IMR-90 (cell line): ENCODE results near the gene JCAD. TPM values are rescaled to one million over a fixed set of nuclear protein-coding genes. Genes with fewer than 3 reads are reported as not detected.

Source experiments
- ATAC-seq: fragments of 200-7000 bp; cut with Tn5 transposase; 2 replicates; pipeline ENCODE4 v1.9.1; 2020; ENCODE audit warnings: low read depth, mild to moderate bottlenecking, moderate library complexity
- BruUV-seq: library from RNA; stranded (reverse); fragments of 400-500 nt; replicated peaks from 2 replicates; lab custom pipeline; 2021; lab: Mats Ljungman, UMichigan
- CTCF ChIA-PET: fragments of 300-600 bp; formaldehyde crosslinking; extraction: SDS; loops from one replicate; lab custom pipeline; 2021; ENCODE audit warnings: antibody characterized with exemption; lab: Yijun Ruan, JAX
- POLR2A ChIA-PET: fragments of 300-600 bp; sonication (Branson Sonifier 250); formaldehyde crosslinking; loops from one replicate; lab custom pipeline; 2022; ENCODE audit warnings: antibody characterized with exemption; ENCODE audit not compliant: unreplicated experiment; lab: Charles Lee
- DNase-seq: peaks from one replicate; pipeline ENCODE4 v3.0.0; 2013
- H2AFZ ChIP-seq: replicated peaks from 2 replicates; pipeline ENCODE3; 2013; ENCODE audit warnings: low read length, mild to moderate bottlenecking; ENCODE audit not compliant: poor library complexity
- H2AK5ac ChIP-seq: 2 replicates; pipeline ENCODE4 v1.6.1; 2013; ENCODE audit warnings: low read depth, low read length, inconsistent platforms
- H2AK9ac ChIP-seq: replicated peaks from 2 replicates; pipeline ENCODE3; 2013; ENCODE audit warnings: mild to moderate bottlenecking, low read depth, low read length, moderate library complexity; ENCODE audit not compliant: poor library complexity
- H2BK120ac ChIP-seq: 2 replicates; pipeline ENCODE4 v1.6.1; 2013; ENCODE audit warnings: low read depth, low read length, inconsistent platforms
- H2BK15ac ChIP-seq: 3 replicates; pipeline ENCODE4 v1.6.1; 2013; ENCODE audit warnings: low read depth, low read length, inconsistent platforms
- H2BK20ac ChIP-seq: 2 replicates; pipeline ENCODE4 v1.6.1; 2013; ENCODE audit warnings: low read depth, mild to moderate bottlenecking, inconsistent platforms, low read length, moderate library complexity
- H2BK5ac ChIP-seq: 2 replicates; pipeline ENCODE4 v1.6.1; 2013; ENCODE audit warnings: mild to moderate bottlenecking, low read depth, low read length, inconsistent platforms; ENCODE audit not compliant: poor library complexity, severe bottlenecking
- H3K14ac ChIP-seq: replicated peaks from 2 replicates; pipeline ENCODE4 v1.6.1; 2013; ENCODE audit warnings: low read depth, low read length, inconsistent platforms
- H3K18ac ChIP-seq: 2 replicates; pipeline ENCODE4 v1.6.1; 2013; ENCODE audit warnings: low read depth, low read length, control low read depth
- H3K23ac ChIP-seq: 2 replicates; pipeline ENCODE4 v1.6.1; 2013; ENCODE audit warnings: low read depth, low read length, inconsistent platforms
- H3K27ac ChIP-seq: 2 replicates; pipeline ENCODE4 v1.5.1; 2013; ENCODE audit warnings: mild to moderate bottlenecking, control low read depth, low read length; ENCODE audit not compliant: insufficient read depth
- H3K27me3 ChIP-seq: 2 replicates; pipeline ENCODE4 v1.6.1; 2013; ENCODE audit warnings: low read length; ENCODE audit not compliant: control insufficient read depth, insufficient read depth
- H3K36me3 ChIP-seq: 2 replicates; pipeline ENCODE4 v1.6.1; 2013; ENCODE audit warnings: low read length, mixed read lengths; ENCODE audit not compliant: control insufficient read depth, insufficient read depth
- H3K4ac ChIP-seq: 2 replicates; pipeline ENCODE4 v1.6.1; 2013; ENCODE audit warnings: low read depth, low read length, inconsistent platforms
- H3K4me1 ChIP-seq: 2 replicates; pipeline ENCODE4 v1.6.1; 2013; ENCODE audit warnings: low read length, mixed read lengths; ENCODE audit not compliant: control insufficient read depth, insufficient read depth
- H3K4me2 ChIP-seq: 2 replicates; pipeline ENCODE4 v1.6.1; 2013; ENCODE audit warnings: low read depth, mild to moderate bottlenecking, control low read depth, low read length, moderate library complexity
- H3K4me3 ChIP-seq: 2 replicates; pipeline ENCODE4 v1.5.1; 2013; ENCODE audit warnings: low read depth, mild to moderate bottlenecking, control low read depth, low read length, moderate library complexity; ENCODE audit not compliant: insufficient read depth
- H3K56ac ChIP-seq: 2 replicates; pipeline ENCODE4 v1.6.1; 2013; ENCODE audit warnings: low read length, inconsistent platforms; ENCODE audit not compliant: insufficient read depth; ENCODE audit errors: extremely low read depth
- H3K79me1 ChIP-seq, 2 experiments: 2 replicates each; pipeline ENCODE4 v1.6.1; 2013; ENCODE audit warnings: low read length in 2 of 2, inconsistent platforms in 1 of 2, low read depth in 1 of 2
- H3K9ac ChIP-seq: 2 replicates; pipeline ENCODE4 v1.6.1; 2013; ENCODE audit warnings: low read depth, low read length, control low read depth
- H3K9me1 ChIP-seq: 2 replicates; pipeline ENCODE4 v1.6.1; 2013; ENCODE audit warnings: low read length, inconsistent platforms; ENCODE audit not compliant: insufficient read depth
- H3K9me3 ChIP-seq: 2 replicates; pipeline ENCODE4 v1.6.1; 2013; ENCODE audit warnings: low read length; ENCODE audit not compliant: control insufficient read depth, insufficient read depth
- H4K20me1 ChIP-seq: 2 replicates; pipeline ENCODE4 v1.6.1; 2013; ENCODE audit warnings: low read length, inconsistent platforms; ENCODE audit not compliant: insufficient read depth
- H4K5ac ChIP-seq: 2 replicates; pipeline ENCODE4 v1.6.1; 2013; ENCODE audit warnings: mild to moderate bottlenecking, low read depth, low read length, control low read depth
- H4K8ac ChIP-seq, 2 experiments: 2 replicates each; pipeline ENCODE4 v1.6.1; 2013; ENCODE audit warnings: low read depth in 2 of 2, low read length in 2 of 2, control low read depth in 1 of 2, inconsistent platforms in 1 of 2
- H4K91ac ChIP-seq: 2 replicates; pipeline ENCODE4 v1.6.1; 2013; ENCODE audit warnings: low read depth, low read length, inconsistent platforms; ENCODE audit not compliant: insufficient read depth
- CHD1 ChIP-seq: IDR thresholded peaks from 2 replicates; pipeline ENCODE4 v1.6.1; 2012; ENCODE audit warnings: low read depth, low read length, improper control_type of control experiment
- CTCF ChIP-seq: conservative IDR thresholded peaks from 2 replicates; pipeline ENCODE4 v1.5.1; 2012; ENCODE audit warnings: mild to moderate bottlenecking, low read depth, low read length, improper control_type of control experiment
- ELK1 ChIP-seq: fragments of 150-350 bp; IDR thresholded peaks from 2 replicates; pipeline ENCODE4 v1.6.1; 2016; ENCODE audit warnings: low read depth, mild to moderate bottlenecking, low read length, moderate library complexity, borderline replicate concordance
- MAFK ChIP-seq: IDR thresholded peaks from 2 replicates; pipeline ENCODE4 v1.6.1; 2012; ENCODE audit warnings: low read depth, low read length, improper control_type of control experiment
- MAZ ChIP-seq: IDR thresholded peaks from 2 replicates; pipeline ENCODE4 v1.6.1; 2012; ENCODE audit warnings: low read depth, mild to moderate bottlenecking, low read length, improper control_type of control experiment, moderate library complexity, borderline replicate concordance
- MXI1 ChIP-seq: IDR thresholded peaks from 2 replicates; pipeline ENCODE4 v1.6.1; 2012; ENCODE audit warnings: low read depth, mild to moderate bottlenecking, low read length, moderate library complexity, borderline replicate concordance
- NFE2L2 ChIP-seq: fragments of 150-350 bp; IDR thresholded peaks from 2 replicates; pipeline ENCODE4 v1.6.1; 2016; ENCODE audit warnings: low read depth, mild to moderate bottlenecking, low read length
- POLR2A ChIP-seq: IDR thresholded peaks from 2 replicates; pipeline ENCODE4 v1.6.1; 2012; ENCODE audit warnings: mild to moderate bottlenecking, low read depth, low read length
- RAD21 ChIP-seq: IDR thresholded peaks from 2 replicates; pipeline ENCODE4 v1.6.1; 2012; ENCODE audit warnings: low read length, improper control_type of control experiment
- RCOR1 ChIP-seq: IDR thresholded peaks from 2 replicates; pipeline ENCODE4 v1.6.1; 2012; ENCODE audit warnings: mild to moderate bottlenecking, low read length, improper control_type of control experiment; ENCODE audit not compliant: insufficient replicate concordance
- SMC3 ChIP-seq: fragments of 150-350 bp; IDR thresholded peaks from 2 replicates; pipeline ENCODE4 v1.6.1; 2016; ENCODE audit warnings: low read depth, mild to moderate bottlenecking, antibody characterized with exemption, low read length, moderate library complexity
- USF2 ChIP-seq: fragments of 150-350 bp; IDR thresholded peaks from 2 replicates; pipeline ENCODE4 v1.6.1; 2017; ENCODE audit warnings: mild to moderate bottlenecking, antibody characterized with exemption, low read length, low read depth
- WGBS, 2 experiments: methylation state at CpG; one replicate each; pipeline versions ENCODE4 v1.1.5 to v1.1.7; 2013; ENCODE audit warnings: missing lambda C conversion rate in 2 of 2; ENCODE audit not compliant: insufficient read length in 1 of 2; ENCODE audit errors: extremely low coverage in 2 of 2; 5-methylcytosine and 5-hydroxymethylcytosine counted together
- dilution Hi-C: fragments of 300-500 bp; cut with HindIII; formaldehyde crosslinking; loops from one replicate; pipeline ENCODE4 v1.14.3; 2018; ENCODE audit warnings: low sequenced_read_pairs; ENCODE audit not compliant: unreplicated experiment
- in situ Hi-C: fragments of 300-500 bp; cut with MboI; formaldehyde crosslinking; loops from 3 replicates; pipeline ENCODE4 v1.14.3; 2019; ENCODE audit warnings: low sequenced_read_pairs, inconsistent platforms, mixed read lengths
- intact Hi-C: fragments of 100-400 bp; cut with micrococcal nuclease; formaldehyde crosslinking; loops from 2 replicates; pipeline ENCODE4 v1.10.0; 2022
- polyA plus RNA-seq, 3 experiments: library from polyadenylated mRNA; depleted of rRNA; stranded (reverse); fragments of >200 nt; gene quantifications; 2 replicates each; pipeline ENCODE4 v1.2.3, GENCODE V29; 2012; ENCODE audit warnings: low replicate concordance in 1 of 3
- total RNA-seq: library from RNA; depleted of rRNA; stranded (reverse); fragments of >200 nt; gene quantifications from 2 replicates; pipeline ENCODE4 v1.2.3, GENCODE V29; 2012

The JCAD gene
- total and polyA plus RNA-seq, 2 of the 4 experiments (the other 2 are of a cell fraction), result 15.9 to 16.8 TPM

GRCh38 chr10:30041196-30042105 is 17.9 kb downstream of the JCAD start (continued):
- TF ChIP-seq USF2 (no peak), MXI1 (no peak)

- Histone ChIP-seq H3K4me1 (peaks cover 4% of the 10 kb centered on the region), H2BK120ac (no peak overlapping the region), H3K36me3 (peaks cover 72% of the 10 kb centered on the region), H3K9me1 (peaks cover 41% of the 10 kb centered on the region), H2BK5ac (no peak overlapping the region), H3K14ac (no peak overlapping the region), H2AK9ac (no peak overlapping the region), H2AK5ac (no peak overlapping the region), H3K4me2 (no peak overlapping the region), H3K4ac (no peak overlapping the region), H4K8ac (no peak overlapping the region), H2BK15ac (no peak overlapping the region), H3K79me1 (peaks cover 60 to 98% of the 10 kb centered on the region in 2 experiments), H3K4me3 (no peak overlapping the region), H3K23ac (no peak overlapping the region), H3K27me3 (no peaks in the 10 kb centered on the region), H4K91ac (no peak overlapping the region), H3K56ac (no peak overlapping the region), H2AFZ (no peak overlapping the region), H4K20me1 (peaks cover 86% of the 10 kb centered on the region), H3K27ac (no peak overlapping the region), H3K9me3 (no peaks in the 10 kb centered on the region), H3K9ac (no peak overlapping the region), H4K5ac (no peak overlapping the region), H3K18ac (no peak overlapping the region), H2BK20ac (no peak overlapping the region)
- WGBS, 2 experiments, result 83% methylated on average over 4 of the region's 8 CpGs; no CpG with 5 or more reads in 1 of the 2 experiments
- no TSS peak for BruUV-seq
- intact Hi-C loops, result no loop called here
- ATAC-seq (no peak), DNase-seq (no peak)
- ChIA-PET CTCF (no interaction called here), POLR2A (no interaction called here)
- dilution Hi-C loops, result no loop called here
- in situ Hi-C loops, result no loop called here
- TF ChIP-seq ELK1, result no peak
- TF ChIP-seq RCOR1, result no peak
- TF ChIP-seq SMC3, result no peak
- no peak for TF ChIP-seq CHD1
- TF ChIP-seq POLR2A, result no peak
- no peak for TF ChIP-seq MAZ
- TF ChIP-seq CTCF, result no peak
- no peak for TF ChIP-seq MAFK
- TF ChIP-seq MXI1, result no peak
- no peak for TF ChIP-seq NFE2L2
- TF ChIP-seq RAD21, result no peak
Measured at GRCh38 chr10:30040597-30040996, 18.8 kb downstream of the JCAD start.
